Measurements from ENCODE around the gene MGAT4A.

MGAT4A gene

DNA sequence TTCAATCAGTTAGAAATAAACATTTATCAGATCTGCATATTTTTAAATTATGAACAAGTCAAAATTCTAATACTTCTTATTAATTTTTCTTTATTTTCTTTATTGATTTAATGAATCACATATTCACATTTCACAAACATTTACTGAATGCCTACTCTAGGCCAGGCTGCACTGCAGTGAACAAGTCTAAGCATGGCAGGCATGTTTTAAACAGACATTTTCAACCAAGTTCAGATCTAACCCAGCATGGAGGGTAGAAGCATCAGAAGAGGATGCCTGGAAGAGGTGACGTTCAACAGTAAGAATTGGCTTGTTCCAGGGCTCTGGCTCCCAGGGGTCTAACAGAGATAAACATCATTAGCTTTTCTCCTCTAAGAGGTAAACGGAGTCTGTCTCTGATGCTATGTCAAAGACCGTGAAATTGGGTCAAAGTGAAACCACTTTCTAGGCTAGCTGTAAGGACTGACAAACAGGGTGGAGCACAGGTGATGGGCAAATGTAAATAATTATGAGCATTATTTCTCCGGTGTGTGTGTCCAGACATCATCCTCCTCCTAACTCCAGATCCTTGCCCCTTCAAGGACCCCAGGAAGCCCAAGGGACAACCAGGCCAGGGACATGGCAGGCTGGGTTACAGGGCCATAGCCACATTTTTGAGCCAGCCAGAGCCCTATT, 72.0 kb downstream of the MGAT4A start:
- no peak for DNase-seq
- Histone ChIP-seq H3K27ac (no peak overlapping the region), H3K36me3 (replicated peaks) (no peaks in the 10 kb centered on the region), H3K27me3 (replicated peaks) (no peaks in the 10 kb centered on the region), H3K4me3 (ENCODE audit: low read depth, low read length) (no peak overlapping the region)
- TF ChIP-seq, protein P1, sequence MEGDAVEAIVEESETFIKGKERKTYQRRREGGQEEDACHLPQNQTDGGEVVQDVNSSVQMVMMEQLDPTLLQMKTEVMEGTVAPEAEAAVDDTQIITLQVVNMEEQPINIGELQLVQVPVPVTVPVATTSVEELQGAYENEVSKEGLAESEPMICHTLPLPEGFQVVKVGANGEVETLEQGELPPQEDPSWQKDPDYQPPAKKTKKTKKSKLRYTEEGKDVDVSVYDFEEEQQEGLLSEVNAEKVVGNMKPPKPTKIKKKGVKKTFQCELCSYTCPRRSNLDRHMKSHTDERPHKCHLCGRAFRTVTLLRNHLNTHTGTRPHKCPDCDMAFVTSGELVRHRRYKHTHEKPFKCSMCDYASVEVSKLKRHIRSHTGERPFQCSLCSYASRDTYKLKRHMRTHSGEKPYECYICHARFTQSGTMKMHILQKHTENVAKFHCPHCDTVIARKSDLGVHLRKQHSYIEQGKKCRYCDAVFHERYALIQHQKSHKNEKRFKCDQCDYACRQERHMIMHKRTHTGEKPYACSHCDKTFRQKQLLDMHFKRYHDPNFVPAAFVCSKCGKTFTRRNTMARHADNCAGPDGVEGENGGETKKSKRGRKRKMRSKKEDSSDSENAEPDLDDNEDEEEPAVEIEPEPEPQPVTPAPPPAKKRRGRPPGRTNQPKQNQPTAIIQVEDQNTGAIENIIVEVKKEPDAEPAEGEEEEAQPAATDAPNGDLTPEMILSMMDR (IDR thresholded peaks at IDR 0.05; ENCODE audit: low read depth, low read length, missing control alignments), result no peak
- in situ Hi-C loops (cut with HindIII; ENCODE audit: low pct_ligation_motif_present, low sequenced_read_pairs), result no loop called here

DNA sequence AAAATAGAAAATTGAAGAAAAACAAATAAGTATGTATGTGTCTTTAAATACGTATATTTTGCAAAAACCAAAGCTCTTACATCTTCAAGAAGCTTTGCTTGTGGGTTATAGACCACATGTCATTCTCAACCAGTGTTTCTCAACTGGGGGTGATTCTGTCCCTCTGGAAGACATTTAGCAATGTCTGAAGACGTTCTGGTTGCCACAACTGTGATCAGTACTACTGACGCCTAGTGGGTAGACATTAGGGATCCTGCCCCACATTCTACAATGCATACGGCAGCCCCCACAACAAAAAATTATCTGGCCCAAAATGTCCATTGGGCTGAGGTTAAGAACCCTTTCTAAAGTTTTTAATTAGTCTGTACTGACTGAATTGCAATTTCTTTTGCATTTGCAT, 74.1 kb downstream of the MGAT4A start:
- TF ChIP-seq, protein P1 (IDR thresholded peaks at IDR 0.05; ENCODE audit: low read depth, low read length, missing control alignments), result no peak
- H3K27ac ChIP-seq, result no peak overlapping the region
- in situ Hi-C loops (cut with HindIII; ENCODE audit: low pct_ligation_motif_present, low sequenced_read_pairs), result no loop called here
- H3K4me3 ChIP-seq (ENCODE audit: low read depth, low read length), result no peak overlapping the region
- no peaks in the 10 kb centered on the region for H3K27me3 ChIP-seq (replicated peaks)
- no peaks in the 10 kb centered on the region for H3K36me3 ChIP-seq (replicated peaks)
- DNase-seq, result no peak

DNA sequence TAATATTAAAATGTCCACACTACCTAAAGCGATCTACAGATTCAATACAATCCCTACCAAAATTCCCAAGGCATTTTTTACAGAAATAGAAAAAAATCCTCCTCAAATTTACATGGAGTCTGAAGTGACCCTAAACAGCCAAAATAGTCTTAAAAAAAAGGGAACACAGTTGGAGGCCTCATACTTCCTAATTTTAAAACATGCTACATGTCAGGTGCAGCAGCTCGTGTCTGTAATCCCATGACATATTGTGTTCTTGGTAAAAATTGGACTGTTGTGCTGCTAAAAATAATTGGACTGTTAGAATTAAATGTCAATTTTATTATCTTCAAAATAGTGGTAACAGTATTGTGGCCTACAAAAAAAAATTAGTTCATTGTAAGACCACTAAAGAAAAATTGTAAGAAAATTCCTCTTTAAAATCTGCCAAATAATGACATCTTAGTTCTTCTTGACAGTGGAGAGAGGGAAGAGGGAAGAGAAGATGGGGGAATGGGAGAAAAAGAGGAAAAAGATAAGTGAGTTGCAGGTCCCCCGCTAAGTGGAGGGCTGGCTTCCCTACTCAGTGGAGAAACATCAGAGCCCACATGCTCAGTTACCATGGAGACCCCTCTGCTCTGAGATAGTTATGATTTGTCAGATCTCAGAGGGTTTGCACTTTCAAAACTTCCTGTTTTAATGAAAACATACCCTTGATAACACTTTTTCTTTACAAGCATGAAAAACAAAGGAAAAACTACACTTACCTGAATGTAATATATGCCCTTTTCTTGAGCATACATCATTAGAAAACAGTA, 76.0 kb downstream of the MGAT4A start:
- Histone ChIP-seq H3K4me3 (ENCODE audit: low read depth, low read length) (no peak overlapping the region), H3K27ac (no peak overlapping the region), H3K27me3 (replicated peaks) (no peaks in the 10 kb centered on the region), H3K36me3 (replicated peaks) (no peaks in the 10 kb centered on the region)
- TF ChIP-seq, protein P1 (IDR thresholded peaks at IDR 0.05; ENCODE audit: low read depth, low read length, missing control alignments), result no peak
- no peak for DNase-seq
- in situ Hi-C loops (cut with HindIII; ENCODE audit: low pct_ligation_motif_present, low sequenced_read_pairs), result no loop called here

DNA sequence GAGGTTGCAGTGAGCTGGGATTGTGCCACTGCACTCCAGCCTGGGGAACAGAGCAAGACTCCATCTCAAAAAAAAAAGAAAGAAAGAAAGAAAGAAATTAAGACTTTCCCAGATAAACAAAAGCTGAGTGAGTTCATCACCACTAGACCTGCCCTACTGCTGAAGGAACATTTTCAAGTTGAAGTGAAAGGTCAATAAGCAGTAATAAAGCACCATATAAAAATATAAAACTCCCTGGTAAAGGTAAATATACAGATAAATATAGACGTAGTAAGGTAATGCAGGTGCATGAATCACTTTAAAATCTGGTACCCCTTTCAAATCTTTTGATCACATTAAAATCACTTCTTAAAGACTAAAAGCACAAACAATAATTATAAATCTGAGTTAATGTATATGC, 79.9 kb downstream of the MGAT4A start:
- H3K36me3 ChIP-seq (replicated peaks), result no peaks in the 10 kb centered on the region
- in situ Hi-C loops (cut with HindIII; ENCODE audit: low pct_ligation_motif_present, low sequenced_read_pairs), result no loop called here
- DNase-seq, result no peak
- H3K27ac ChIP-seq, result no peak overlapping the region
- TF ChIP-seq, protein P1 (IDR thresholded peaks at IDR 0.05; ENCODE audit: low read depth, low read length, missing control alignments), result no peak
- H3K4me3 ChIP-seq (ENCODE audit: low read depth, low read length), result no peak overlapping the region
- H3K27me3 ChIP-seq (replicated peaks), result no peaks in the 10 kb centered on the region

DNA sequence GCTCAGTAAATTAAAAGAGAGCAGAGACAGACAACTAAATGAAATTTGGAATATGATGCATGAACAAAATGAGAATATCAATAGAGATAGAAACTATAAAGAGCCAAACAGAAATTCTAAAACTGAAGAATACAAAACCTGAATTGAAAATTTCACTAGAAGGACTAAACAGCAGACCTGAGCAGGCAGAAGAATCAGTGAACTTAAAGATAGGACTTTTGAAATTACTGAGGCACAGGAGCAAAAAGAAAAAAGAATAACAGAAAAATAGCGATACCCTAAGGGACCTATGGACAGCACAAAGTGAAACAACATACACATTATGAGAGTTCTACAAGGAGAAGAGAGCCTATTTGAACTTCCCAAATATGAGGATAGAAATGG, 80.9 kb downstream of the MGAT4A start:
- Histone ChIP-seq H3K27me3 (replicated peaks) (no peaks in the 10 kb centered on the region), H3K4me3 (ENCODE audit: low read depth, low read length) (no peak overlapping the region), H3K36me3 (replicated peaks) (no peaks in the 10 kb centered on the region), H3K27ac (no peak overlapping the region)
- DNase-seq, result no peak
- TF ChIP-seq, protein P1 (IDR thresholded peaks at IDR 0.05; ENCODE audit: low read depth, low read length, missing control alignments), result no peak
- in situ Hi-C loops (cut with HindIII; ENCODE audit: low pct_ligation_motif_present, low sequenced_read_pairs), result no loop called here
